Measurements from ENCODE around the gene CRYBA1. TPM values are rescaled to one million over a fixed set of nuclear protein-coding genes. Genes with fewer than 3 reads are reported as not detected.

CRYBA1 gene
- polyA plus RNA-seq, 3 donors, result not detected

GRCh38 chr17:29245401-29245800, 1.3 kb upstream of the CRYBA1 start:
- H3K27ac ChIP-seq (ENCODE audit: low read depth in 1 of 2, low read length in 2 of 2), result no peak overlapping the region
- intact Hi-C loops (cut with micrococcal nuclease), result no loop called here
- Mint-ChIP-seq H3K4me1 (peaks cover 39% of the 10 kb centered on the region), H3K27ac (peak overlapping the region in 4 of 7 donors; percentile 45 to 71 (median 58)), H3K36me3 (peaks cover 0 to 4% of the 10 kb centered on the region in 2 donors), H3K27me3 (ENCODE audit: low read depth in 3 of 3) (no peaks in the 10 kb centered on the region), H3K4me3 (no peak overlapping the region), H3K9me3 (peaks cover 0 to 2% (median 0%) of the 10 kb centered on the region in 7 donors)
- H4K20me1 ChIP-seq (ENCODE audit: insufficient read depth, low read length), result peaks cover 4% of the 10 kb centered on the region
- no peaks in the 10 kb centered on the region for H3K27me3 ChIP-seq (ENCODE audit: control insufficient read depth in 2 of 2, insufficient read depth in 2 of 2, low read length in 2 of 2)
- no peak overlapping the region for H2AFZ ChIP-seq (ENCODE audit: insufficient read depth, low read depth, low read length, poor library complexity, severe bottlenecking)
- no peak overlapping the region for H3K9ac ChIP-seq (ENCODE audit: insufficient read depth, low read length, poor library complexity, severe bottlenecking)
- peaks cover 0 to 7% of the 10 kb centered on the region in 2 donors for H3K36me3 ChIP-seq (replicated peaks in 1 of 2; ENCODE audit: control insufficient read depth in 1 of 2, insufficient read depth in 2 of 2, low read length in 2 of 2)
- H3K79me2 ChIP-seq (ENCODE audit: insufficient read depth, low read length), result no peaks in the 10 kb centered on the region
- TF ChIP-seq CTCF (IDR thresholded peaks at IDR 0.05), result no peak
- no peaks in the 10 kb centered on the region for H3K9me3 ChIP-seq (replicated peaks in 1 of 2; ENCODE audit: control insufficient read depth in 1 of 2, insufficient read depth in 1 of 2, low read length in 2 of 2)
- no peak overlapping the region for H3K4me3 ChIP-seq (replicated peaks in 1 of 3; ENCODE audit: low read depth in 2 of 3, low read length in 3 of 3)
- no CpG with 5 or more reads among the region's 6 CpGs for WGBS (ENCODE audit: insufficient coverage)
- no peak for DNase-seq
- peaks cover 35 to 37% of the 10 kb centered on the region in 2 donors for H3K4me1 ChIP-seq (ENCODE audit: control insufficient read depth in 1 of 2, insufficient read depth in 2 of 2, low read length in 2 of 2)
- H3K4me2 ChIP-seq (replicated peaks; ENCODE audit: extremely low read depth, low read length, poor library complexity, severe bottlenecking), result no peak overlapping the region

- peaks cover 0 to 12% of the 10 kb centered on the region in 2 donors for H3K36me3 ChIP-seq (replicated peaks in 1 of 2; ENCODE audit: control insufficient read depth in 1 of 2, insufficient read depth in 2 of 2, low read length in 2 of 2)
- no peak overlapping the region for H2AFZ ChIP-seq (ENCODE audit: insufficient read depth, low read depth, low read length, poor library complexity, severe bottlenecking)
- peaks cover 9 to 16% of the 10 kb centered on the region in 2 donors for H3K36me3 Mint-ChIP-seq
- H3K27me3 ChIP-seq (ENCODE audit: control insufficient read depth in 2 of 2, insufficient read depth in 2 of 2, low read length in 2 of 2), result no peaks in the 10 kb centered on the region
- H3K27ac Mint-ChIP-seq, result peak overlapping the region in 2 of 7 donors; percentile 12 to 40
- no peaks in the 10 kb centered on the region for H3K79me2 ChIP-seq (ENCODE audit: insufficient read depth, low read length)
- H3K4me1 ChIP-seq (ENCODE audit: control insufficient read depth in 1 of 2, insufficient read depth in 2 of 2, low read length in 2 of 2), result peaks cover 16 to 33% of the 10 kb centered on the region in 2 donors
- intact Hi-C loops (cut with micrococcal nuclease), result no loop called here
- H3K27ac ChIP-seq (ENCODE audit: low read depth in 1 of 2, low read length in 2 of 2), result no peak overlapping the region
- H3K4me2 ChIP-seq (replicated peaks; ENCODE audit: extremely low read depth, low read length, poor library complexity, severe bottlenecking), result no peak overlapping the region
- no CpG with 5 or more reads among the region's 2 CpGs for WGBS (ENCODE audit: insufficient coverage)
- peaks cover 20% of the 10 kb centered on the region for H4K20me1 ChIP-seq (ENCODE audit: insufficient read depth, low read length)
- no peaks in the 10 kb centered on the region for H3K27me3 Mint-ChIP-seq (ENCODE audit: low read depth in 3 of 3)
- no peaks in the 10 kb centered on the region for H3K9me3 ChIP-seq (replicated peaks in 1 of 2; ENCODE audit: control insufficient read depth in 1 of 2, insufficient read depth in 1 of 2, low read length in 2 of 2)
- H3K4me1 Mint-ChIP-seq, result peaks cover 32% of the 10 kb centered on the region
- no peak overlapping the region for H3K4me3 ChIP-seq (replicated peaks in 1 of 3; ENCODE audit: low read depth in 2 of 3, low read length in 3 of 3)
- H3K4me3 Mint-ChIP-seq, result no peak overlapping the region
- H3K9me3 Mint-ChIP-seq, result peaks cover 0 to 2% (median 0%) of the 10 kb centered on the region in 7 donors
- no peak for TF ChIP-seq CTCF (IDR thresholded peaks at IDR 0.05)
- H3K9ac ChIP-seq (ENCODE audit: insufficient read depth, low read length, poor library complexity, severe bottlenecking), result no peak overlapping the region
- DNase-seq, result no peak
Observed at GRCh38 chr17:29247219-29247618, 560 bp downstream of the CRYBA1 start.

Measured in CD14-positive monocyte (primary cell).